Hepatic stellate cell (primary cell): ENCODE measurements around the gene AKR1D1.
"Not testable (repeated sequence)": the region's sequence is repeated elsewhere in the genome, so short reads cannot be mapped to it uniquely, and the experiment has no call there.

Experiments used
- DNase-seq: peaks from one replicate; pipeline ENCODE4 v3.0.0; 2011; ENCODE audit warnings: low spot score

The AKR1D1 gene

GRCh38 chr7:138074121-138074520 lies 2.1 kb upstream of the AKR1D1 start:
- no peak for DNase-seq

- no peak for DNase-seq
Measured at GRCh38 chr7:138074540-138074939, 1.7 kb upstream of the AKR1D1 start.

- DNase-seq: no peak
Measured at GRCh38 chr7:138075350-138075749, 909 bp upstream of the AKR1D1 start.

- not testable (repeated sequence) for DNase-seq
Measured at GRCh38 chr7:138075786-138076185, 473 bp upstream of the AKR1D1 start.

- no peak for DNase-seq
Measured at GRCh38 chr7:138077809-138078208, 1.6 kb downstream of the AKR1D1 start.

GRCh38 chr7:138079137-138079536 lies 2.9 kb downstream of the AKR1D1 start:
- DNase-seq: no peak

GRCh38 chr7:138081868-138082267 lies 5.6 kb downstream of the AKR1D1 start:
- DNase-seq: no peak

GRCh38 chr7:138083859-138084258 lies 7.6 kb downstream of the AKR1D1 start:
- DNase-seq: no peak

GRCh38 chr7:138086563-138087270 lies 10.5 kb downstream of the AKR1D1 start:
- no peak for DNase-seq

GRCh38 chr7:138089080-138089901 lies 13.0 kb downstream of the AKR1D1 start:
- DNase-seq: peak; percentile 6

- DNase-seq: no peak
Measured at GRCh38 chr7:138091032-138091431, 14.8 kb downstream of the AKR1D1 start.

GRCh38 chr7:138091840-138092239 lies 15.6 kb downstream of the AKR1D1 start:
- DNase-seq: not testable (repeated sequence)

- no peak for DNase-seq
Measured at GRCh38 chr7:138092486-138093028, 16.3 kb downstream of the AKR1D1 start.

GRCh38 chr7:138095972-138096935 lies 20.0 kb downstream of the AKR1D1 start:
- no peak for DNase-seq

GRCh38 chr7:138097064-138097741 lies 20.9 kb downstream of the AKR1D1 start:
- no peak for DNase-seq

- no peak for DNase-seq
Measured at GRCh38 chr7:138099813-138100212, 23.6 kb downstream of the AKR1D1 start.

- no peak for DNase-seq
Measured at GRCh38 chr7:138105221-138105620, 29.0 kb downstream of the AKR1D1 start.

- DNase-seq: no peak
Measured at GRCh38 chr7:138115047-138115446, 38.8 kb downstream of the AKR1D1 start.

GRCh38 chr7:138116141-138116540 lies 39.9 kb downstream of the AKR1D1 start:
- DNase-seq: peak; percentile 13

- no peak for DNase-seq
Measured at GRCh38 chr7:138116892-138117291, 40.6 kb downstream of the AKR1D1 start.

GRCh38 chr7:138120140-138120827 lies 44.0 kb downstream of the AKR1D1 start:
- no peak for DNase-seq
